H1 (cell line): ENCODE measurements around the gene IQSEC3. TPM values are rescaled to one million over a fixed set of nuclear protein-coding genes. Genes with fewer than 3 reads are reported as not detected.

ENCODE experiments used
- EP300 ChIP-seq, 2 experiments: IDR thresholded peaks; 1 replicate in 1 of 2; 2 replicates in 1 of 2; pipeline ENCODE4 v1.6.1; 2011 to 2012; ENCODE audit warnings: low read depth in 2 of 2, low read length in 2 of 2, mild to moderate bottlenecking in 2 of 2, borderline replicate concordance in 1 of 2, inconsistent platforms in 1 of 2, moderate library complexity in 1 of 2
- GTF2F1 ChIP-seq: IDR thresholded peaks from 2 replicates; pipeline ENCODE4 v1.6.1; 2012; ENCODE audit warnings: low read depth, low read length, improper control_type of control experiment, borderline replicate concordance
- RAD21 ChIP-seq, 2 experiments: IDR thresholded peaks in 1 of 2; conservative IDR thresholded peaks in 1 of 2; 2 replicates each; pipeline ENCODE4 v1.6.1; 2011; ENCODE audit warnings: low read depth in 2 of 2, low read length in 2 of 2, improper control_type of control experiment in 1 of 2, inconsistent platforms in 1 of 2, mild to moderate bottlenecking in 1 of 2, moderate library complexity in 1 of 2
- ZNF274 ChIP-seq: IDR thresholded peaks from 2 replicates; pipeline ENCODE4 v1.7.0; 2012; ENCODE audit warnings: low read length, borderline replicate concordance; ENCODE audit errors: extremely low read depth
- polyA plus RNA-seq, 7 experiments: library from polyadenylated mRNA; depleted of rRNA in 3 of 7; stranded (reverse) in 5 of 7; unstranded in 2 of 7; fragments of >200 nt in 5 of 7; fragments of 200-250 nt in 2 of 7; gene quantifications; 1 replicate in 5 of 7; 2 replicates in 1 of 7; 4 replicates in 1 of 7; pipeline versions ENCODE4 v1.2.1 to v1.2.3, GENCODE V29; 2011 to 2013; ENCODE audit warnings: missing spikeins in 2 of 7, mixed read lengths in 2 of 7
- total RNA-seq: library from RNA; stranded (reverse); fragmentation: NEBNext Ultra II Directional; extraction: Animal tissue kit (Norgen Biotek cat#: 25700); gene quantifications from 2 replicates; pipeline ENCODE4 v1.2.1, GENCODE V29; 2021

The IQSEC3 gene
- total and polyA plus RNA-seq, 2 of the 8 experiments (the other 6 are each of a cell fraction or from before 2014, with no cell fraction given): 1.2 to 3.1 TPM

GRCh38 chr12:178829-179109 lies 112.2 kb downstream of the IQSEC3 start (continued):
- TF ChIP-seq EP300 (IDR thresholded peaks at IDR 0.05; ENCODE audit: borderline replicate concordance in 1 of 2, low read depth in 2 of 2, low read length in 2 of 2) (no peak), ZNF274 (no peak), GTF2F1 (no peak), RAD21 (IDR thresholded peaks at IDR 0.05 in 1 of 2, conservative IDR thresholded peaks at IDR 0.05 in 1 of 2; ENCODE audit: low read depth in 2 of 2, low read length in 2 of 2) (no peak; a peak in 1 of 4 replicates)
